Measurements from ENCODE around the gene COL5A1. TPM values are rescaled to one million over a fixed set of nuclear protein-coding genes. Genes with fewer than 3 reads are reported as not detected.
"Not testable (repeated sequence)": the region's sequence is repeated elsewhere in the genome, so short reads cannot be mapped to it uniquely, and the experiment has no call there.

The COL5A1 gene
- total RNA-seq, 2 experiments from 2014 or later = 0.12 to 0.19 TPM

GRCh38 chr9:134701581-134702259 is 60.1 kb downstream of the COL5A1 start:
- ChIA-PET POLR2A (no interaction called here), CTCF (no interaction called here)
- no peaks in the 10 kb centered on the region for H3K9me3 Mint-ChIP-seq
- H3K27ac Mint-ChIP-seq = no peak overlapping the region
- intact Hi-C loops (cut with micrococcal nuclease) = no loop called here
- peaks cover 4% of the 10 kb centered on the region for H3K27me3 Mint-ChIP-seq
- no peaks in the 10 kb centered on the region for H3K36me3 Mint-ChIP-seq
- no peaks in the 10 kb centered on the region for H3K4me1 Mint-ChIP-seq (ENCODE audit: low read depth)
- H3K4me3 Mint-ChIP-seq = no peak overlapping the region
- DNase-seq = no peak

GRCh38 chr9:134702291-134702690 is 60.7 kb downstream of the COL5A1 start:
- Mint-ChIP-seq H3K4me3 (no peak overlapping the region), H3K27me3 (peaks cover 4% of the 10 kb centered on the region), H3K27ac (no peak overlapping the region), H3K4me1 (ENCODE audit: low read depth) (no peaks in the 10 kb centered on the region), H3K36me3 (no peaks in the 10 kb centered on the region), H3K9me3 (no peaks in the 10 kb centered on the region)
- ChIA-PET CTCF (no interaction called here), POLR2A (no interaction called here)
- DNase-seq = no peak
- intact Hi-C loops (cut with micrococcal nuclease) = no loop called here

GRCh38 chr9:134703730-134704114 is 62.1 kb downstream of the COL5A1 start:
- intact Hi-C loops (cut with micrococcal nuclease); CTCF ChIA-PET; H3K27ac Mint-ChIP-seq: not testable (repeated sequence)

GRCh38 chr9:134704498-134704897 is 62.9 kb downstream of the COL5A1 start:
- POLR2A ChIA-PET = no interaction called here

More at GRCh38 chr9:134703730-134704114, 62.1 kb downstream of the COL5A1 start:
- H3K27me3 Mint-ChIP-seq; H3K4me3 Mint-ChIP-seq; H3K4me1 Mint-ChIP-seq (ENCODE audit: low read depth); DNase-seq; POLR2A ChIA-PET; H3K36me3 Mint-ChIP-seq; H3K9me3 Mint-ChIP-seq: not testable (repeated sequence)

GRCh38 chr9:134705786-134706185 is 64.2 kb downstream of the COL5A1 start:
- ChIA-PET CTCF (no interaction called here), POLR2A (no interaction called here)
- Mint-ChIP-seq H3K27me3 (no peaks in the 10 kb centered on the region), H3K9me3 (no peaks in the 10 kb centered on the region), H3K4me3 (no peak overlapping the region), H3K4me1 (ENCODE audit: low read depth) (no peaks in the 10 kb centered on the region), H3K36me3 (no peaks in the 10 kb centered on the region), H3K27ac (no peak overlapping the region)
- intact Hi-C loops (cut with micrococcal nuclease) = no loop called here
- DNase-seq = no peak

More at GRCh38 chr9:134704498-134704897, 62.9 kb downstream of the COL5A1 start:
- DNase-seq = no peak
- Mint-ChIP-seq H3K36me3 (no peaks in the 10 kb centered on the region), H3K4me1 (ENCODE audit: low read depth) (no peaks in the 10 kb centered on the region), H3K9me3 (no peaks in the 10 kb centered on the region), H3K27me3 (peaks cover 4% of the 10 kb centered on the region), H3K27ac (no peak overlapping the region), H3K4me3 (no peak overlapping the region)
- intact Hi-C loops (cut with micrococcal nuclease) = no loop called here
- CTCF ChIA-PET = no interaction called here

GRCh38 chr9:134706522-134706921 is 64.9 kb downstream of the COL5A1 start:
- H3K36me3 Mint-ChIP-seq = no peaks in the 10 kb centered on the region
- no peaks in the 10 kb centered on the region for H3K9me3 Mint-ChIP-seq
- CTCF ChIA-PET = no interaction called here
- H3K4me3 Mint-ChIP-seq = no peak overlapping the region
- intact Hi-C loops (cut with micrococcal nuclease) = no loop called here
- DNase-seq = no peak
- no peak overlapping the region for H3K27ac Mint-ChIP-seq
- POLR2A ChIA-PET = no interaction called here
- no peaks in the 10 kb centered on the region for H3K27me3 Mint-ChIP-seq
- no peaks in the 10 kb centered on the region for H3K4me1 Mint-ChIP-seq (ENCODE audit: low read depth)

GRCh38 chr9:134707031-134707680 is 65.6 kb downstream of the COL5A1 start:
- Mint-ChIP-seq H3K9me3 (no peaks in the 10 kb centered on the region), H3K36me3 (no peaks in the 10 kb centered on the region), H3K27me3 (no peaks in the 10 kb centered on the region), H3K4me3 (no peak overlapping the region), H3K27ac (no peak overlapping the region), H3K4me1 (ENCODE audit: low read depth) (no peaks in the 10 kb centered on the region)
- no peak for DNase-seq
- POLR2A ChIA-PET = no interaction called here
- CTCF ChIA-PET = no interaction called here
- intact Hi-C loops (cut with micrococcal nuclease) = no loop called here

- Mint-ChIP-seq H3K27me3 (no peaks in the 10 kb centered on the region), H3K9me3 (no peaks in the 10 kb centered on the region), H3K36me3 (no peaks in the 10 kb centered on the region), H3K4me3 (no peak overlapping the region), H3K4me1 (ENCODE audit: low read depth) (no peaks in the 10 kb centered on the region), H3K27ac (no peak overlapping the region)
- CTCF ChIA-PET = no interaction called here
- POLR2A ChIA-PET = no interaction called here
- DNase-seq = no peak
- intact Hi-C loops (cut with micrococcal nuclease) = no loop called here
Observed at GRCh38 chr9:134707731-134708671, 66.4 kb downstream of the COL5A1 start.

- intact Hi-C loops (cut with micrococcal nuclease) = no loop called here
- DNase-seq = no peak
- ChIA-PET CTCF (no interaction called here), POLR2A (no interaction called here)
- Mint-ChIP-seq H3K4me1 (ENCODE audit: low read depth) (no peaks in the 10 kb centered on the region), H3K27me3 (no peaks in the 10 kb centered on the region), H3K4me3 (no peak overlapping the region), H3K27ac (no peak overlapping the region), H3K9me3 (no peaks in the 10 kb centered on the region), H3K36me3 (no peaks in the 10 kb centered on the region)
Observed at GRCh38 chr9:134708672-134709038, 67.1 kb downstream of the COL5A1 start.

GRCh38 chr9:134709512-134710270 is 68.1 kb downstream of the COL5A1 start:
- ChIA-PET POLR2A (no interaction called here), CTCF (no interaction called here)
- intact Hi-C loops (cut with micrococcal nuclease) = no loop called here
- Mint-ChIP-seq H3K36me3 (no peaks in the 10 kb centered on the region), H3K4me3 (no peak overlapping the region), H3K9me3 (no peaks in the 10 kb centered on the region), H3K27ac (no peak overlapping the region), H3K4me1 (ENCODE audit: low read depth) (no peaks in the 10 kb centered on the region), H3K27me3 (no peaks in the 10 kb centered on the region)
- DNase-seq = no peak

GRCh38 chr9:134710271-134710540 is 68.6 kb downstream of the COL5A1 start:
- H3K4me3 Mint-ChIP-seq = no peak overlapping the region
- ChIA-PET POLR2A (no interaction called here), CTCF (no interaction called here)
- DNase-seq = no peak
- no peaks in the 10 kb centered on the region for H3K27me3 Mint-ChIP-seq
- no peaks in the 10 kb centered on the region for H3K36me3 Mint-ChIP-seq
- no peak overlapping the region for H3K27ac Mint-ChIP-seq
- no peaks in the 10 kb centered on the region for H3K4me1 Mint-ChIP-seq (ENCODE audit: low read depth)
- intact Hi-C loops (cut with micrococcal nuclease) = no loop called here
- H3K9me3 Mint-ChIP-seq = no peaks in the 10 kb centered on the region

GRCh38 chr9:134710901-134711300 is 69.3 kb downstream of the COL5A1 start:
- H3K4me1 Mint-ChIP-seq (ENCODE audit: low read depth) = no peaks in the 10 kb centered on the region
- ChIA-PET CTCF (no interaction called here), POLR2A (no interaction called here)
- H3K36me3 Mint-ChIP-seq = no peaks in the 10 kb centered on the region
- H3K27ac Mint-ChIP-seq = no peak overlapping the region
- intact Hi-C loops (cut with micrococcal nuclease) = no loop called here
- no peak for DNase-seq
- no peaks in the 10 kb centered on the region for H3K27me3 Mint-ChIP-seq
- no peak overlapping the region for H3K4me3 Mint-ChIP-seq
- no peaks in the 10 kb centered on the region for H3K9me3 Mint-ChIP-seq

Measured in activated CD4-positive, alpha-beta memory T cell treated with anti-CD3 and anti-CD28 coated beads for 36 hours (primary cell).